Mesothelial cell of epicardium (in vitro differentiated cells): Measurements from ENCODE around the gene LDAH. TPM values are rescaled to one million over a fixed set of nuclear protein-coding genes. Genes with fewer than 3 reads are reported as not detected.

Experiments
- DNase-seq, 2 experiments: peaks; one replicate each; pipeline ENCODE4 v3.0.0; 2021; ENCODE audit warnings: low spot score in 2 of 2; ENCODE audit not compliant: unreplicated experiment in 2 of 2
- H3K27ac Mint-ChIP-seq: 2 replicates; pipeline ENCODE4 v1.8.0; 2021; ENCODE audit warnings: mixed read lengths
- H3K27me3 Mint-ChIP-seq: 2 replicates; pipeline ENCODE4 v1.8.0; 2021; ENCODE audit warnings: low read depth, mixed read lengths
- H3K36me3 Mint-ChIP-seq: 2 replicates; pipeline ENCODE4 v1.8.0; 2021; ENCODE audit warnings: mixed read lengths
- H3K4me1 Mint-ChIP-seq: 2 replicates; pipeline ENCODE4 v1.8.0; 2021; ENCODE audit warnings: mixed read lengths
- H3K4me3 Mint-ChIP-seq: 2 replicates; pipeline ENCODE4 v1.8.0; 2021; ENCODE audit warnings: mild to moderate bottlenecking, moderate library complexity, mixed read lengths
- H3K9me3 Mint-ChIP-seq: 2 replicates; pipeline ENCODE4 v1.8.0; 2021; ENCODE audit warnings: mixed read lengths
- total RNA-seq: library from RNA; stranded (reverse); gene quantifications from 3 replicates; pipeline ENCODE4 v1.2.1, GENCODE V29; 2021
- TF ChIP-seq, protein P1 (sequence below): fragments of 200-600 bp; sonication (generic); IDR thresholded peaks from one replicate; pipeline ENCODE4 v1.5.0; 2021; ENCODE audit warnings: antibody characterized with exemption; ENCODE audit not compliant: unreplicated experiment

LDAH gene
- total RNA-seq, 1 donor from 2014 or later = 28.9 TPM

DNA sequence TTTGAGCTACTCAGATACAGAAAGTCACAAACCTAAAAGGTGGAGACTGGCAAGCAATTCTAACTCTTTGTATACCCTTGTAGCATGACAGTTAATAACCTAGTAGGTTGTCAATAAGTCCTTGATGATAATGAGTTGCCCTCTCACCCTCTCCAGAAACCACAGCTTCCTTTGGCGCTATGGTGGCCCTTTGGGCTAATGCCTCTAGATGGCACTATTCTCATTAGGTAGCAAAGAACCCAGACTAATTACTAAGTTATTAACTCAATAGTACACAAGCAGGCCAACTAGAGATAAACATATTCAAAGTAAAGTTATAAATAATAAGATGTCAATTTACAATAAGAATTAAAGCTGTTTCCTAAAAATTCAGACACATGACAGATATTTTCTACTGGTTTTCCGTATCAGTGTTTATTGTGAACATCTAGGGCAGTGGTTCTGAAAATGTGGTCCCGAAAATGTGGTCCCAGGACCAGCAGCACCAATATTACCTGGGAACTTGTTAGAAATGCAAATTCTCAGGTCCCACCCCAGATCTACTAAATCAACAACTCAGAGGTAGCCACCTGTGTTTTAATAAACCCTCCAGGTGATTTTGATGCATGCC, 41.1 kb downstream of the LDAH start:
- H3K4me3 Mint-ChIP-seq = no peak overlapping the region
- no peak for DNase-seq
- no peak overlapping the region for H3K27ac Mint-ChIP-seq
- H3K4me1 Mint-ChIP-seq = peaks cover 2% of the 10 kb centered on the region
- peaks cover 17% of the 10 kb centered on the region for H3K9me3 Mint-ChIP-seq
- peaks cover 26% of the 10 kb centered on the region for H3K36me3 Mint-ChIP-seq
- H3K27me3 Mint-ChIP-seq = no peaks in the 10 kb centered on the region
- TF ChIP-seq, protein P1, sequence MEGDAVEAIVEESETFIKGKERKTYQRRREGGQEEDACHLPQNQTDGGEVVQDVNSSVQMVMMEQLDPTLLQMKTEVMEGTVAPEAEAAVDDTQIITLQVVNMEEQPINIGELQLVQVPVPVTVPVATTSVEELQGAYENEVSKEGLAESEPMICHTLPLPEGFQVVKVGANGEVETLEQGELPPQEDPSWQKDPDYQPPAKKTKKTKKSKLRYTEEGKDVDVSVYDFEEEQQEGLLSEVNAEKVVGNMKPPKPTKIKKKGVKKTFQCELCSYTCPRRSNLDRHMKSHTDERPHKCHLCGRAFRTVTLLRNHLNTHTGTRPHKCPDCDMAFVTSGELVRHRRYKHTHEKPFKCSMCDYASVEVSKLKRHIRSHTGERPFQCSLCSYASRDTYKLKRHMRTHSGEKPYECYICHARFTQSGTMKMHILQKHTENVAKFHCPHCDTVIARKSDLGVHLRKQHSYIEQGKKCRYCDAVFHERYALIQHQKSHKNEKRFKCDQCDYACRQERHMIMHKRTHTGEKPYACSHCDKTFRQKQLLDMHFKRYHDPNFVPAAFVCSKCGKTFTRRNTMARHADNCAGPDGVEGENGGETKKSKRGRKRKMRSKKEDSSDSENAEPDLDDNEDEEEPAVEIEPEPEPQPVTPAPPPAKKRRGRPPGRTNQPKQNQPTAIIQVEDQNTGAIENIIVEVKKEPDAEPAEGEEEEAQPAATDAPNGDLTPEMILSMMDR = no peak

GRCh38 chr2:20771299-20771698, 51.6 kb downstream of the LDAH start:
- H3K9me3 Mint-ChIP-seq = no peaks in the 10 kb centered on the region
- no peak overlapping the region for H3K27ac Mint-ChIP-seq
- TF ChIP-seq, protein P1 = no peak
- no peaks in the 10 kb centered on the region for H3K27me3 Mint-ChIP-seq
- H3K36me3 Mint-ChIP-seq = peaks cover 9% of the 10 kb centered on the region
- DNase-seq = no peak
- H3K4me3 Mint-ChIP-seq = no peak overlapping the region
- H3K4me1 Mint-ChIP-seq = peaks cover 1% of the 10 kb centered on the region

DNA sequence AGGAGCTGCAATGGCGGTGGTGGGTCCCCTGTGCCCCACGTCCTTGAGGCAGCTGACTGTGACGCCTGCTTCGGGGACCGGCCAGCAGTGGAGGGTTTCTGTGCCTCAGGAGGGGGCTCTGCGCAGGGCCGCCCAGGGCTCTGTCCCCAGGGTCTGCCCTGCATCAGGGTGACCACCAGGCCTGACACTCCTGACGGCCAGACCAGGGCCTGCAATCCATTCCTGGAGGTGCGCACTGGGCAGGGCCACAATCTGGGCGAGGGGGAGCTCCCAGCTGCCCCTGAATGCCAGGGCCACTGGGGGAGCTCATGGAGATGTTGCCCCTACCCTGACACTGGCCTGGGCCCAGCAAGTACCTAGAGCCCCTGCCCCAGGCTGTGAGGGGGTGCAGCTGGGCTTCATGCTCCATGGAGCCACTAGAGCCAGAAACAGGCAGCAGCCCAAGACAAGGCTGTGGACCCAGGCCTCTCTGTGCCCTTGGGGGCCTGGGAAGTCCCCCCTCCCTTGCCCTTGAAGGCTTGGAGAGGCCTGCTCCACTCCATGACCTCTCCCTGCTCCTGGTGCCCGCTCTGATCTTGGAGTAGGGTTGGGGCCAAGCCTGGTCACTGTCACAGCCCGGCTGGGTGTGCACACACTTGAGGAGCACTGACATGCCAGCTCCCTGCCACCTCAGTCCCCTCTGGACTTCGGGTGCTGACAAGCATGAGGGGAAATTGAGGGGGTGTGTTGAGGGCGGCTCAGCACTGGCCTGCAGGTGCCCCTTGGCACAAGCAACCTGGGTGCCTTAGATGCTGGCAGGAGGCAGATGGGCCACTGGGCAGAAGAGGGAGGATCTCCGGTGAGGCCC, 55.9 kb downstream of the LDAH start:
- Mint-ChIP-seq H3K4me3 (no peak overlapping the region), H3K36me3 (peaks cover 6% of the 10 kb centered on the region), H3K27me3 (no peaks in the 10 kb centered on the region), H3K27ac (no peak overlapping the region), H3K9me3 (no peaks in the 10 kb centered on the region), H3K4me1 (peaks cover 10% of the 10 kb centered on the region)
- DNase-seq = no peak
- TF ChIP-seq, protein P1 = no peak

DNA sequence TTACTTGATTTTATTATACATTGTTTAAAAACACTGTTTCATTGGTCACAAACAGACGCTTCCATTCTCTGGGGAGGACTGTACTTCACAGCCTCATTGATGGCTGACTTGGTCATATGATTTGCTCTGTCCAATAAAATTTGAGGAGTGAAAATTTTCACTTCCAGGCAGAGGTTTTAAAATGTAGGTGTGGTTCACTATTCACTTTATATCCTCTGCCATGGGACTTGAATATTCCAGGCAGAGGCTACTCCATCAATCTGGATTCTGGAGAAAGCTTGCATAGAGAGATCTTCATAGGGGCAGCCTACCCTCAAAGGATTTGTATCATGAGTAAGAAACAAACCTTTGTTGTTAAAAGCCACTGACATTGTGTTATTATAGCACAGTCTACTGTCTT, 56.7 kb downstream of the LDAH start:
- DNase-seq = no peak
- H3K27ac Mint-ChIP-seq = no peak overlapping the region
- peaks cover 10% of the 10 kb centered on the region for H3K4me1 Mint-ChIP-seq
- TF ChIP-seq, protein P1 = no peak
- no peak overlapping the region for H3K4me3 Mint-ChIP-seq
- no peaks in the 10 kb centered on the region for H3K9me3 Mint-ChIP-seq
- no peaks in the 10 kb centered on the region for H3K27me3 Mint-ChIP-seq
- H3K36me3 Mint-ChIP-seq = peaks cover 6% of the 10 kb centered on the region

DNA sequence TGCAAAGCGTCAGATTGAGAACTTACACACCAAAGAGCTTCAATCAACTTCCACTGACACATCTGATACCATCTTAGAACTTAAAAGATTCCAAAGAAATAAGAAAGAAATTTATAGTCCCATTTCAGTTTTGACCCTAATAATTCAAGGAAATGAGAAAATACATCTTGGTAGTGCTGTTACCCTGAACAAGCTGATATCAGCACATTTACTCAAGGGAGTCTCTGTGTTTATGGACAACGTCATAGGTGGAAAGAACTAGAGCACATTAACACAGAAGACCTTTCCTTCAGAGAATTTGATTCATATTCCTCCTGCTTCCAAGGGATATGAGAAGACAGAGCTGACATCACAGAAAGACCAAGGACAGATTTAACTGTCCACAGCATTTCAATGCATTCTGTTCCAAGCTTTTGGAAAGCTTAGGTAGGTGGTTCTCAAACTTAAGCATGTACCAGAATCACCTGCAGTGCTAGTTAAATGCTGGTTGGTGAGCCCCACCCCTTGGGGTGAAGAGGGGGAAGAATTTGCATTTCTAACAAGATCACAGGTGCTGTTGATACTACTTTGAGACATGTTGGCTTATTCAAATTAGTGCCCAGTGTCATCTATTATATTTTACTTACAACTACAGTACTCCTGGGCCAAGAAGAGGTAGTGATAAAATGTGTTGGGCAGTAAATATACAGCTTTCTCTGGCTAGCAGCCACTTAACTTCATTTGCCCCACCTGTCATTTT, 59.8 kb downstream of the LDAH start:
- Mint-ChIP-seq H3K36me3 (peaks cover 17% of the 10 kb centered on the region), H3K4me3 (no peak overlapping the region), H3K27ac (no peak overlapping the region), H3K4me1 (peaks cover 9% of the 10 kb centered on the region), H3K9me3 (peaks cover 8% of the 10 kb centered on the region), H3K27me3 (no peaks in the 10 kb centered on the region)
- no peak for DNase-seq
- TF ChIP-seq, protein P1 = no peak
